ENCODE measurements around the gene OGFR.

Gene OGFR, protein sequence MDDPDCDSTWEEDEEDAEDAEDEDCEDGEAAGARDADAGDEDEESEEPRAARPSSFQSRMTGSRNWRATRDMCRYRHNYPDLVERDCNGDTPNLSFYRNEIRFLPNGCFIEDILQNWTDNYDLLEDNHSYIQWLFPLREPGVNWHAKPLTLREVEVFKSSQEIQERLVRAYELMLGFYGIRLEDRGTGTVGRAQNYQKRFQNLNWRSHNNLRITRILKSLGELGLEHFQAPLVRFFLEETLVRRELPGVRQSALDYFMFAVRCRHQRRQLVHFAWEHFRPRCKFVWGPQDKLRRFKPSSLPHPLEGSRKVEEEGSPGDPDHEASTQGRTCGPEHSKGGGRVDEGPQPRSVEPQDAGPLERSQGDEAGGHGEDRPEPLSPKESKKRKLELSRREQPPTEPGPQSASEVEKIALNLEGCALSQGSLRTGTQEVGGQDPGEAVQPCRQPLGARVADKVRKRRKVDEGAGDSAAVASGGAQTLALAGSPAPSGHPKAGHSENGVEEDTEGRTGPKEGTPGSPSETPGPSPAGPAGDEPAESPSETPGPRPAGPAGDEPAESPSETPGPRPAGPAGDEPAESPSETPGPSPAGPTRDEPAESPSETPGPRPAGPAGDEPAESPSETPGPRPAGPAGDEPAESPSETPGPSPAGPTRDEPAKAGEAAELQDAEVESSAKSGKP

DNA sequence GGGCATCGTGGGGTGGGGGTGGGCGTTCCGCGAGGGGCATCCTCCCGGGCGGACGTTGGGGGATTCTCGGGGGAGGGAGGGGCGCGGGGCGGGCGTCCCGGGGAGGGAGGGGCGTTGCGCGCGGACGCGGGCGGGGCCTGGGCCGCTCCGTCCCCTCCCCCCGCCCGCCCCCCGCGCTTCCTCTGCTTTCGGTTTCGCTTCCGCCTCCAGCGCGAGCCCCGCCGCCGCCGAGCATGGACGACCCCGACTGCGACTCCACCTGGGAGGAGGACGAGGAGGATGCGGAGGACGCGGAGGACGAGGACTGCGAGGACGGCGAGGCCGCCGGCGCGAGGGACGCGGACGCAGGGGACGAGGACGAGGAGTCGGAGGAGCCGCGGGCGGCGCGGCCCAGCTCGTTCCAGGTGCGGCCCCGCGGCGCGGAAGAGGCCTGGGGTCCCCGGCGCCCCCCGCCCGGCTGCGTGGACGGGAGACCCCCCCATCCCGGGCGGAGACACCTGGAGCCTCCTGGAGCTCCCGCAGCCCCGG, at the start of gene OGFR:
TSS of gene OGFR (plus strand) at position 209 of the 528 bp plus-strand sequence. CDS start at position 234, 25 bp downstream.
- in situ Hi-C loops (cut with MboI; ENCODE audit: low sequenced_read_pairs): no loop called here

DNA sequence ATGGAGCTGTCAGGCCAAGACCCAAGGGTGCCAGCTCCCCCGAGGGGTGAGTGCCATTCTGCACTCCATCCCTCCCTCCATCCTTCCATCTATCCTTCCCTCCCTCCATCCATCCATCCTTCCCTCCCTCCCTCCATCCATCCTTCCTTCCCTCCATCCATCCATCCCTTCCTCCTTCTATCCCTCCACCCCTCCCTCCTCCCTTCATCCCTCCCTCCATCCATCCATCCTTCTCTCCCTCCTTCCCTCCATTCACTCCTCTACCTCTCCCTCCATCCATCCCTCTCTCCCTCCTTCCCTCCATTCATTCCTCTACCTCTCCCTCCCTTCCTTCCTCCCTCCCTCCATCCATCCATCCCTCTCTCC, 49.7 kb upstream of the OGFR start:
- in situ Hi-C loops (cut with MboI; ENCODE audit: low sequenced_read_pairs): no loop called here

DNA sequence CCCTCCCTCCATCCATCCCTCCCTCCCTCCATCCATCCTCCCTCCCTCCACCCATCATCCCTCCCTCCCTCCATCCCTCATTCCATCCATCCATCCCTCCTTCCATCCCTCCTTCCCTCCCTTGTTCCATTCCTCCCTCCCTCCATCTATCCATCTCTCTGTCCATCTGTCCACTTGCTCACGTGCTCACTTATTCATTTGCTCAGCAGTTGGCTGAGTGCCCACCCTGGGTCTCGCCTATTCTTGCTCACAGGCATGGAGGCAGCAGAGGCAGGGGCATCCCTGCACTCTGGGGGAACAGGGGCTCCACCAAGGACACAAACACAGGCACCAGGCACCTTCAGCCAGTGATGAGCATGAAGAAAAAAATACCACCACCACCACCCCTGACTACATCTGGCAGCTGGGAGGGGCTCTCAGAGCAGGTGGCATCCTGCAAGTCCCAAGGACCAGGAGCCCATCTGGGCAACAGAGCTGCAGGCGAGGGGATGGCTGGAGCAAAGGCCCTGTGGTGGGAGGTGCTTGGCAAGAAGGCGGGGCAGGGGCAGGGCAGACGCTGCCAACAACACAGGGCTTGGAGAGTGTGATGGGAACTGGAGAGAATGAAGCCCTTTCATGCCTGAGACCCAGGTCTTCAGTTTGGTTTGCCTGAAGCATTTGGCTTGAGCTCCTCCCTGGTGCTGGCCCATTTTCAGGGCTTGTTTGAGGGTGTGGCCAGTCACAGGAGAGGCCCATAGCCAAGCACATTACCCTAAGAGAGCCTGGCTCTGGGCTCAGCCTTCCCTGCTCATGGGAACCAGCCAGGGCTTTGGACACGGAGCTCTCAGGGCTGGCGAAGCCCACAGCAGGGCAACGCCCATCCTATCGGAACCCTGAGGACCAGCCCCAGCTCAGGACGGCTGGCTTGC, 48.6 kb upstream of the OGFR start:
- in situ Hi-C loops (cut with MboI; ENCODE audit: low sequenced_read_pairs): no loop called here

DNA sequence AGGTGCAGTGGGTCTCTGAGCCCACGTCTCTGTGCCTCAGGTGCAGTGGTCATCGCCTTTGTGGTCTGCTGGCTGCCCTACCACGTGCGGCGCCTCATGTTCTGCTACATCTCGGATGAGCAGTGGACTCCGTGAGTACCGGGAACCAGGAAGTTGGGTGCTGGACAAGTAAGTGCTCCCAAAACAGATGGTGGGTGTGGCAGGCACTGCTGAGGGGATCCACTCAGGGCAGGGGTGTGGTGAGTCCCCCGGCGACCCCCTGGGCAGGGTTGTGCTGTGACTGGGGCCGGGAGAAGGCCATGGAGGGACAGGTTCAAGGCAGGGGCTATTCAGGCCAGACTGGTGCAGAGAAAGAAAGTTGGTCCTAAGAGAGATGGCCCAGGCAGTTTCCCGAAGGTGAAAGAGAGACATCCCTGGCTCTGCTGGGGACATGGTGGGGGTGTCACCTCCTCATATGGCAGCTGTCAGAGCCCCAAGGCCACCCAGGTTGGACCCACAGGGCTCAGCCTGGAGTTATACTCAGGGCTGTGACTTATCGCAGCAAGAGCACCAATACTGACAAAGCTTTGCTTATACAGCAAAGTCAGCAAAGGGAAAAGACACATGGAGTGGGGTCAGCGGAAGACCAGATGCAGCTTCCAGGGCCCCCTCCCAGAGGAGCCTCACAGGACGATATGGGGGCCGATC, 46.3 kb upstream of the OGFR start:
- in situ Hi-C loops (cut with MboI; ENCODE audit: low sequenced_read_pairs): no loop called here

DNA sequence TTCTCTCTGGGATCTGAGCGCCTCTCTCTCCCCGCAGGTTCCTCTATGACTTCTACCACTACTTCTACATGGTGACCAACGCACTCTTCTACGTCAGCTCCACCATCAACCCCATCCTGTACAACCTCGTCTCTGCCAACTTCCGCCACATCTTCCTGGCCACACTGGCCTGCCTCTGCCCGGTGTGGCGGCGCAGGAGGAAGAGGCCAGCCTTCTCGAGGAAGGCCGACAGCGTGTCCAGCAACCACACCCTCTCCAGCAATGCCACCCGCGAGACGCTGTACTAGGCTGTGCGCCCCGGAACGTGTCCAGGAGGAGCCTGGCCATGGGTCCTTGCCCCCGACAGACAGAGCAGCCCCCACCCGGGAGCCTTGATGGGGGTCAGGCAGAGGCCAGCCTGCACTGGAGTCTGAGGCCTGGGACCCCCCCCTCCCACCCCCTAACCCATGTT, 44.6 kb upstream of the OGFR start:
- in situ Hi-C loops (cut with MboI; ENCODE audit: low sequenced_read_pairs): no loop called here

DNA sequence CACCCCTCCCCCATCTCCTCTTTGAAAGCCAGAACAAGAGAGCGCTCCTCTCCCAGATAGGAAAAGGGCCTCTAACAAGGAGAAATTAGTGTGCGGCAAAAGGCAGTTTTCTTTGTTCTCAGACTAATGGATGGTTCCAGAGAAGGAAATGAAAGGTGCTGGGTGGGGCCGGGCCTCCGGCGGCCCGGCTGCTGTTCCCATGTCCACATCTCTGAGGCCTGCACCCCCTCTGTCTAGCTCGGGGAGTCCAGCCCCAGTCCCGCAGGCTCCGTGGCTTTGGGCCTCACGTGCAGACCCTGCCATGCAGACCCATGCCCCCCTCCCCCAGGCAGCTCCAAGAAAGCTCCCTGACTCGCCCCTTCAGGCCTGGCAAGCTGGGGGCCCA, 44.2 kb upstream of the OGFR start:
- in situ Hi-C loops (cut with MboI; ENCODE audit: low sequenced_read_pairs): no loop called here

DNA sequence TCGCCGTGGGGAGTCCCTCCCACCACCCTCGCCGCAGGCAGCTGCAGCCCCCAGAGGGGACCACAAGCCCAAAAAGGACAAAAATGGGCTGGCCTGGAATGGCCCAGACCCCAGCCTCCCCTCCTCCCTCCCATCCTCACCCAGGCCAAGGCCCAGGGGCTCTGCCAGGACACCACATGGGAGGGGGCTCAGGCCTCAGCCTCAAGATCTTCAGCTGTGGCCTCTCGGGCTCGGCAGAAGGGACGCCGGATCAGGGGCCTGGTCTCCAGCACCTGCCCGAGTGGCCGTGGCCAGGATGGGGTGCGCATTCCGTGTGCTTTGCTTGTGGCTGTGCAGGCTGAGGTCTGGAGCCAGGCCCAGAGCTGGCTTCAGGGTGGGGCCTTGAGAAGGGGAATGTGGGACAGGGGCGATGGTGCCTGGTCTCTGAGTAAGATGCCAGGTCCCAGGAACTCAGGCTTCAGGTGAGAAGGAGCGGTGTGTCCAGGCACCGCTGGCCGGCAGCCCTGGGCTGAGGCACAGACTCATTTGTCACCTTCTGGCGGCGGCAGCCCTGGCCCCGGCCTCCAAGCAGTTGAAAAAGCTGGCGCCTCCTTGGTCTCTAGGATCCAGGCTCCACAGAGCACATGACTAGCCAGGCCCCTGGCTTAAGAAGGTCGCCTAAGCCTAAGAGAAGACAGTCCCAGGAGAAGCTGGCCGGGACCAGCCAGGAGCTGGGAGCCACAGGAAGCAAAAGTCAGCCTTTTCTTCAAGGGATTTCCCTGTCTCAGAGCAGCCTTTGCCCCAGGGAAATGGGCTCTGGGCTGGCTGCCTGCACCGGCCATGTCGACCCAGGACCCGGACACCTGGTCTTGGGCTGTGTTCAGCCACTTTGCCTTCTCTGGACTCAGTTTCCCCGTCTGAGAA, 43.5 kb upstream of the OGFR start:
- in situ Hi-C loops (cut with MboI; ENCODE audit: low sequenced_read_pairs): no loop called here

DNA sequence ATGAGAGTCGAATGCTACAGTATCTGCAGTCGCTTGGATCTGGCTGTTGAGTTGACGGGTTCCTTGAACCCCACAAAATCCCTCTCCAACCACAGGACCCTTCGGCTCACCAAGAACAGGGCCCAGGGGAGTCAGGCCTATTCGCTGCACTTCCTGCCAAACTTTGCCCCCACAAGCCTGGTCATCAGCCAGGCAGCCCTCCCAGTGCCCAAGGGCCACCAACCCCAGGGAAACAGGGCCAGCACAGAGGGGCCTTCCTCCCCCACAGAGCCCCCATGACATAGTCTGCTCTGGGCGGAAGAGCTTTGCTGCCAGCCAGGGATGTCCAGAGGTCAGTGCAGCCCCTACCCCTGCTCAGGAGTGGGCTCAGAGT, 42.9 kb upstream of the OGFR start:
- in situ Hi-C loops (cut with MboI; ENCODE audit: low sequenced_read_pairs): no loop called here

DNA sequence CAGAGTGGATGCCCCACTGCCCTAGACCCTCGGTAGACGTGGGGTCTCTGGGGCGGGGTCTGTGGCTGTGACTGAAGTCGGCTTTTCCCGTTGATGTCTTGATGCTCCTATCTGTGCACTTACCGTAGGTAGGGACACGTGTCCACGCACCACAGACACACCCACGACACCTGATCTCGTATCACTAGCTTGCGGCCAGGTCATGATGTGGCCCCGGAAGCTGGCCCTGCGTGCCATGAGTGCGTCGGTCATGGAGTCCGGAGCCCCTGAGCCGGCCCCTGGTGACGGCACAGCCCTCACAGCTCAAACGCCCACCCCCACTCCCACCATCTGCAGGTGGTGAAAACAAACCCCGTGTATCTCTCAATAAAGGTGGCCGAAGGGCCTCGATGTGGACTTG, 42.3 kb upstream of the OGFR start:
- in situ Hi-C loops (cut with MboI; ENCODE audit: low sequenced_read_pairs): no loop called here

DNA sequence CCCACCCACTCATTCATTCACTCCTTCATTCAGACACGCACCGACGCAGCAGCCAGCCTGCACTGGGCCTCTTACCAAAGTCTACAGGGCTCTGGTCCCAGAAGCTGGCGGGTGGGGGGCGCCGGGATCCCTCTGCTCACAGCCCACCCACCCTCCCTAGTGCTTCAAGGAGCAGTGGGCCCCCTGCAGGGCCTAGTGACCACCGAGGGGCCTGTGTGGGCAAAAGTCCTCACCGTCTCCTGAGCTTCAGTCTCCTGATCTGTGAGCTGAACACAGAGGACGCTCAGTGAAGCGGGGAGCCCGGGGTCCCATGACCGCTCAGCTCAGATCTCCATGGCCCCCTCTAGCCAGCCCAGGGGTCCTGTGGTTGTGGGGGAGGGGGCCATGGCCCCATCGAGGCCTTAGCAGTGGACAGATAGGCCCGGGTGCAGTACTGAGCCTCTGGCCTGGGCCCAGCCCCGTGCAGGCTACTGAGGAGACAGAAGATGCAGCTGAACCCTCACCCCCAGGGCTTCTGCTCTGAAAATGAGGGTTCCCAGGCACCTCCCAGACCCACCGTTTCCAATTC, 41.8 kb upstream of the OGFR start:
- in situ Hi-C loops (cut with MboI; ENCODE audit: low sequenced_read_pairs): no loop called here

DNA sequence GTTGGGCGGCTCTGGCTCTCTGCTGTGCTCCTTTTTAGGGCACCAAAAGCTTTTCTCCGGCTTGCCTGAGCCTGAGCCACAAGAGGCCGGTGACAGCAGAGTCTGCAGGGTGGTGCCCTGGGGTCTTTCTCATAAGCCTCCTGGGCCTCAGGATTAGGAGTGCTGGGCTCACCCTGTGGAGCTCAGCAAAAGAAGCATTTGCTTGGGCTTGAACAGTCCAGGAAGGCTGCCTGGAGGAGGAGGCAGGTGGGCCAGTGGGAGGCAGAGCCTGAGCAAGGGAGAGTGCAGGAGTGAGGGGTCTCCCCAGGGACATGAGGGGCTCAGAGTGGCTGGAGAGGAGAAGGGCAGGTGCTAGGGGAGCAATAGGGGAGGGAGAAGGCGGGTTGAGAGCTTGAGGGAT, 41.2 kb upstream of the OGFR start:
- in situ Hi-C loops (cut with MboI; ENCODE audit: low sequenced_read_pairs): no loop called here

DNA sequence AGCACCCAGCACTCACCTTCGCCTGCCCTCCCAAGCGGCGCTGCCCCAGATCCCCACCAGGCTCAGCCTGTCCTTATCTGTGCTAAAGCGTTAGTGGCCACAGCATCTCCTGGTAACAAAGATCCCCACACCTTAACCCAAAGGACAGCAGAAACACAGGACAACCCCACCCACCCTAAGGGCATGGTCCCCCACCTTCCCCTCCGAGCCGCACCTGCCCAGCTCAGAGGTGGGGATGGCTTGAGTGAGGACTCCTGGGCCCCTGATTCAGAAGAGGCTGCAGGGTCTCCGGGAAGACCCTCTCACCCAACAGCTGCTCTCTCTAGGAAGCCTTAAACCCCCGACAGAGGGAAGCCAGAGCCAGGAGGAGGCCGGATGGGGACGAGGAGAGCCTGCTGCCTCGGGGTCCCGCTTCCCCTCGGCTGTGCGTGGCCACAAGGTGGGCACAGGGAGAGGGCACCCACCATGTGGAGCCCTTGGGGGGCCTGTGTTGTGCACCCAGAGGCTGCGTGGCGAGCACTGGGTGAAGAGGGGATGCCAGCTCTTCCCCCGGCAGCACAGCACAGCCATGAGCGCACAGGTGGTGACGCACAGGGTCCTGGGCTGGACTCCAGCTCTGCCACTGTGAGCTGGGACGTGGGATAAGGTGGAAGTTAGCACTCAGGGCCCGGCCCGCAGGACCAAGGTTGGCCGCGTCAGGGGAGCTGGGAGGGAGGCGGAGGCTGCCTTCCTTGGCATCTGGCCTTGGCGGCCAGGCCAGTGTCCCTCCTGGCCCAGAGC, 40.3 kb upstream of the OGFR start:
- in situ Hi-C loops (cut with MboI; ENCODE audit: low sequenced_read_pairs): no loop called here

DNA sequence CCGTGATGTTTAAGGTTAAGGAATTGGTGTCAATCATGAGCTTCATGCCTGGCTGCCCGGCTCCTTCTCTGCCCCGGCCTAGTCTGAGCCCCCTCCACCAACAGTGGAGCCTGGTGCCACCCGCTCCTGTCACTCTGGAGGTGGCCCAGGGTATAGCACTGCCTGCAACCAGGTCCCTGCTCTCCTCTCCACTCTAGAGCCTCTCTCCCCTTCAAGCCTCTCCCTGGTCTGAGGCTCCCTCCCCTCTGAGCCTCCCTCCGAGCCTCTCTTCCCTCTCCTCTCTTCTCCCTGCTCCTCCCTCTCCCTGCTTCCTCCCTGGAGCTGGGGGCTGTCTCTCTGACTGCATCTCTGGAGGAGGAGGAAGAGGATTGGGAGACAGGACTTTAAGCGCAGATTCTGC, 39.6 kb upstream of the OGFR start:
- in situ Hi-C loops (cut with MboI; ENCODE audit: low sequenced_read_pairs): no loop called here

DNA sequence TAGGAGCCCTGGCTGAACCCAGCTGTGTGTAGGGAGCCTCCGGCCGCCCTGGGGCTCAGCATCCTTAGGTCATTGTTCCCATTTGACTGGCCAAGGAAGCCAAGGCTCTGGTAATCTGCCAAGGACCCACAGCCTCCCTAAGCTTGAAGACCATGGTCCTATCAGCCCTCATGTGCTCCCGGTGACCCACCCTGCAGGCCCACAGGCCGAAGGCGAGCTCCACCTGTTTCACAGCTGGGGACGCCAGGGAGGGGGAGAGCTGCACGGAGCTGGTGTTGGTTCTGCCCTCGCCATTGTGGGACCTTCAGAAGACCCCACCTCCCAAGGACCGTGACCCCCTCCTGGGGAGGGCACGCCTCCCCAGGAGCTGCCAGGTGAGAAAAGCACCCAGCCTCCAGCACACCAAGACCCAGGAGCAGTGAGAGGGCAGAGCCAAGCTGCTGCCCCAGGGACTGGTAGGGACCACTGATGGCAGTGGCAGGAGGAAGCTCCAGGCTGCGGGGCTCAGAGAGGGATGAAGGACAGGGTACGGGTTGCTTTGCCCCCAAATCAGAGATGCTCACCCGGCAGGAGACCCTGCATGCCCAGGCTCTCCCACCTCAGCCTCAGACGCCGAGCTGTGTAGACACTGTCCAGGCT, 39.1 kb upstream of the OGFR start:
- in situ Hi-C loops (cut with MboI; ENCODE audit: low sequenced_read_pairs): no loop called here

DNA sequence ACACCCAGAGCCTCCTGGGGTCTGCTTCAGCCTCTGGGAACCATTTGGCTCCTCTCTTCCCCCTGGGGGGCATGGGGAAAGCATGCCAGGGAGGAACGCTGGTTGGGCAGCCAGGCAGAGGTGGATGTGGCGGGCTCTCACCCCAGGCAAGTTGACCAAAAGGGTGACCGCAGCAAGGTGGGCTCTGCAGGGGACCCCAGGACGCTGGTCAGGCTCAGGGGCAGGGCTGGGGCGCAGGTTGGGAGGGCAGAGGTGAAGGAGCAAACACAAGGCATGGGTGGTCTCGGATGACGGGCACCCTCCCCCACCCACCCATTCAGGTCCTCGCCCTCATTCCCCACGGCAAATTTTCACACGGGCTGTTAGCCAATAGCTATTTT, 38.6 kb upstream of the OGFR start:
- in situ Hi-C loops (cut with MboI; ENCODE audit: low sequenced_read_pairs): no loop called here

DNA sequence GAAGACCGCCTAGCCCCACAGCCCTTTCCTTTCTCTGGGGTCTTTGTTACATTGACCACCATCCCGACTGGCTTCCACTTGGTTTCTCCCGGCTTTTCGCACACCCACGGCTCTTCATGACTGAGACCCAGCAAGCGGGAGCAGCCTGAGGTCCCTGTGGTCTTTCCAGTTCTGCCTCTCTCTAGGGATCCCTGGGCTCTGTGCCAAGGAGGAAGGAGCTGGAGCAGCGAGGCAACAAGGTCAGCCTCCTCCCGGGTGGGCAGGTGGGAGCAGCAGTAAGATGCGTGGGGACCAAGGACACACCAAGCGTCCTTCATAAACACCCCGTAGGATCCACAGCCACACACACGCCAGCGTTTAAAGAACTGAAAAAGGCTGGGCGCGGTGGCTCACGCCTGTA, 37.9 kb upstream of the OGFR start:
- in situ Hi-C loops (cut with MboI; ENCODE audit: low sequenced_read_pairs): no loop called here

DNA sequence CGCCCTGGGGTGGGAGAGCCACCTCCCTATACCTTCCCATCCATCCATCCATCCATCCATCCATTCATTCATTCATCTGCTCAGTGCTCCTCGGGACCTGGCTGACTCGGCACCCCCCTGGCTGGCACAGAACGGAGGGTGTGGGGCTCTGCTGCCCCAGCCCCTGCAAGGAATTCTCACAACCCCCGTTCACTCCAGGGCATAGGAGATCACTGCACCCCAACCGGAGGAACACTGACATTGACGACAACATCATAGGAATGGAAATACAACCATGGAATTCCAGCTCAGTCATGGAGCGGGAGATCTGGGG, 36.4 kb upstream of the OGFR start:
- in situ Hi-C loops (cut with MboI; ENCODE audit: low sequenced_read_pairs): no loop called here

DNA sequence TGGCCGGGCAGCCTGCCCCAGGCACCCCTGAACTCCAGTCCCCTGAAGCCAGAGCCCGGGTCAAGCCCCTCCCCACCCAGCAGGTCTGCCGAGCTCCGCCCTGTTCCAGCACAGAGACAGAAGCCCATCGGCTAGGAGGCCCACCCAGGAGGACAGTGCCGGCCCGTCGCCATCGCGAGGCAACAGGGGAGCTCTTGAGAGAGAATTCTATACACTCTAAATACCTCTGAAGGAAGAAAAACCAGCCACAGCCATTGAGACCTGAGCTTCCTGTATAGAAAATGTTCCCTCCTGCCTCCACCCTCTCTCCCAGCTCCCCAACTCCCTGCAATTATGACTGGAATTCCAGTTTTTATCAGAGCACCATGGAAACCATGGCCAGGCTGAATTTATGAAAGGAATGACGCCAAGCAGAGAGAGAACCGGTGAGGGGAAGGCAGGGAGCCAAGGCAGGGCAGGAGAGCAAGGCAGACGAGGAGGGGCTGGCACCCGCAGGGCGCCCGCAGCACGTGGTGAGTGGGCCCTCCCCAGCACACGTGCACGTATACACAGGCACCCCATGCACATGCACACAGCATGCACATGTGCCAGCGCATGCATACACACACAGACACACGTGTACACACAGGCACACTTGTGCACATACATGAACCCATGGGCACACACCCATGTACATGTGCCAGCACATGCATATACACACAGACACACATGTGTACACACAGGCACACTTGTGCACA, 35.9 kb upstream of the OGFR start:
- in situ Hi-C loops (cut with MboI; ENCODE audit: low sequenced_read_pairs): no loop called here
